ENCODE results near the gene CLDN7. TPM values are rescaled to one million over a fixed set of nuclear protein-coding genes. Genes with fewer than 3 reads are reported as not detected.

CLDN7 gene
- total RNA-seq, 2 experiments from 2014 or later, result 1.5 to 1.7 TPM

DNA sequence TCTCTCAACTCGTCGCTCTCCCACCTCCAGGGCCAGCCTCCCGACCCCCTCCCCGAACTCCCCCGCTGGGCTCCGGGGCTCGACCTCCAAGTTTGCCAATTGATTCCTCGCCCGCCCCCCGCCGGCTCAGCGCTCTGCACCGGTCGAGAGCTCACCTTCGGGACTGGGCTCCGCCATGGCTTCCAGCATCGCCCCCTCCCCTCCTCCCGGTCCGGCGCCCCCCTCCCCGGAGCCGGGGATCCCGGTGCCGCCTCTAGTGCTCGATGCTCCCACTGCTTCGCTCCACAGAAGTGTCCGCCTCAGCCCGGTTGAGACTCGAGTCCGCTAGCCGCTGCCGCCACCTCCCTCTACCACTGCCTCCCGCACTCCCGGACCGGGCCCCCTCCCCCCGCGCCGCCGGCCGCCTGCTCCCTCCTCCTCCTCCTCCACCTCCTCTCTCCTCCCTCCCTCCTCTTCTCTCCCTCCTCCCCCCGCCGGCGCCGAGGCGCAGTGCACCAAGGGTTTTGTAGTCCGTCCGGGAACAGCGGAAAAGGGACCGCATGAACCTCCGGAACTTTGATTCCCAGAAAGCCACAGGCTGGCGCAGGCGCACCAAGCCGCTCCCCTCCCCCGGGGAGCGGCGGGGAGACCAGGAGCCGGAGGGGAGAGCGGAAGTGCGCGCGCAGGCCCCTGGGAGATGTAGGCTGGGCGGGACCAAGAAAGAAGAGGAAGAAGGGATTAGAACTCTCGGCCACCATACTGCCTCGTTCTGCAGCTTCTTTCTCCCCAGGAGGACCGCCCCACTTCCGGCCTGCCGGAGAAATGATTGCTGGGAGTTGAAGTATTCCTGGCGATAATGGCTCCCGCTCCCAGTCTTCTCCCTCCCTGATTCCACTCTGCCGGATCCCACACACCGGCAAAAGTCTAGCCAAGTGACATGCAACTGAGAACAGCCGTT is 22.9 kb downstream of the CLDN7 start, which contains the start of gene PHF23:
PHF23 (minus strand) TSS at position 367 of the 937 bp plus-strand sequence; CDS start at position 189, 178 bp downstream.
- no peak for TF ChIP-seq CTCF (IDR thresholded peaks at IDR 0.05)
- DNase-seq (peak; percentile 98), ATAC-seq (peak; percentile 76)
- intact Hi-C loops (cut with micrococcal nuclease), result no loop called here
- Mint-ChIP-seq H3K4me1 (ENCODE audit: low read depth) (peaks cover 53% of the 10 kb centered on the region), H3K4me3 (peak within 1 kb of the TSS; percentile 96), H3K36me3 (ENCODE audit: low read depth) (peaks cover 34% of the 10 kb centered on the region), H3K27me3 (peaks cover 2% of the 10 kb centered on the region), H3K27ac (peak within 1 kb of the TSS; percentile 97), H3K9me3 (no peaks in the 10 kb centered on the region)
- POLR2A ChIA-PET, result interaction anchor here (0.7 to 15.6 kb wide), 9 partner anchors 10 to 447 kb away, joined by 3 to 261 read pairs (median 4); partner anchors contain the start of genes ACADVL, CTDNEP1, DLG4 and ELP5
- CTCF ChIA-PET, result interaction anchor here (2.5 to 7.2 kb wide), 2 partner anchors 10 to 19 kb away, joined by 7 to 41 read pairs; partner anchors contain the start of genes ACADVL and DLG4

DNA sequence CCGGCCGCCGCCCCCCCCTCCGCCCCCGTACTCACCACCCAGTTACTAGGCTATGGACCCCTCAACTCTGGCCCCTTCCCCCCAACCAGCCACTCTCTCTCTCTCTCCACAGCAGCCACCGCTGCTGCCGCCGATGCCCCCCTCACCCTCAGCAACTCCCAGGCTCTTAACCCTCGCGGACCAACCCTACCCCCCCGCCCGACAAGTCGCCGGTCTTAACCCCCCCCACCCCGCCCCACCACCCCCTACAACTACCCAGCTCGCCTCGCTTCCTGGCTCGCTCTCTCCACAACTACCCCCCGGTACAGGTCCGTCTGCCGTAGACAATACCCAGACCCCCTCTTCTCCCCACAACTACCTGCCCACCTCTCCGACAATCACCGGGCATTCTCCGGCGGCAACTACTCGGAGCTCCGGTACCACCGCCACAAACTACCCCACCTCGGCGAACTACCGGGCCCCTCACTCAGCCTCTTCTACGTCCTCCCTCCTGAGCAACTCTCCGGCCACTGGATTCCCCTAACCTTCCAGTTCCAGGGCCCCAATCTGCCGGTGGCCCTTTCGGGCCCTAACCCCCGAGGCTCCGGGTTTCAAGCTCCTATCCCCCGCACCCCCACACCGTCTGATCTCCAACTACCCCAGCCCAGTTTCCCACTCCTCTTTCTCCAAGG is 23.7 kb downstream of the CLDN7 start:
- Mint-ChIP-seq H3K4me3 (peak overlapping the region; percentile 96), H3K27ac (peak overlapping the region; percentile 97), H3K4me1 (ENCODE audit: low read depth) (peaks cover 53% of the 10 kb centered on the region), H3K36me3 (ENCODE audit: low read depth) (peaks cover 35% of the 10 kb centered on the region), H3K9me3 (no peaks in the 10 kb centered on the region), H3K27me3 (peaks cover 2% of the 10 kb centered on the region)
- DNase-seq (peak; percentile 48), ATAC-seq (no peak)
- TF ChIP-seq CTCF (IDR thresholded peaks at IDR 0.05), result no peak
- ChIA-PET CTCF (interaction anchor here (2.5 to 7.2 kb wide), 2 partner anchors 11 to 19 kb away, joined by 7 to 41 read pairs; partner anchors contain the start of genes ACADVL and DLG4), POLR2A (interaction anchor here (0.8 to 15.6 kb wide), 10 partner anchors 11 to 448 kb away, joined by 3 to 261 read pairs (median 4); partner anchors contain the start of genes ACADVL, CTDNEP1, DLG4 and ELP5)
- intact Hi-C loops (cut with micrococcal nuclease), result no loop called here

GRCh38 chr17:7237761-7238419 is 24.4 kb downstream of the CLDN7 start:
- Mint-ChIP-seq H3K27me3 (peaks cover 2% of the 10 kb centered on the region), H3K4me1 (ENCODE audit: low read depth) (peaks cover 53% of the 10 kb centered on the region), H3K27ac (peak overlapping the region; percentile 97), H3K36me3 (ENCODE audit: low read depth) (peaks cover 33% of the 10 kb centered on the region), H3K9me3 (no peaks in the 10 kb centered on the region), H3K4me3 (peak overlapping the region; percentile 96)
- POLR2A ChIA-PET, result interaction anchor here (0.7 to 15.6 kb wide), 12 partner anchors 8 to 450 kb away, joined by 3 to 261 read pairs (median 4); partner anchors contain the start of genes ACADVL, CTDNEP1, DLG4 and ELP5
- DNase-seq (peak; percentile 90), ATAC-seq (peak; percentile 32)
- CTCF ChIA-PET, result interaction anchor here (2.5 to 7.2 kb wide), 2 partner anchors 11 to 18 kb away, joined by 7 to 41 read pairs; partner anchors contain the start of genes ACADVL and DLG4
- no peak for TF ChIP-seq CTCF (IDR thresholded peaks at IDR 0.05)
- intact Hi-C loops (cut with micrococcal nuclease), result no loop called here

GRCh38 chr17:7237266-7237760 is 25.0 kb downstream of the CLDN7 start:
- no peak for TF ChIP-seq CTCF (IDR thresholded peaks at IDR 0.05)
- ATAC-seq, result no peak
- H3K27ac Mint-ChIP-seq, result peak overlapping the region; percentile 97
- H3K36me3 Mint-ChIP-seq (ENCODE audit: low read depth), result peaks cover 32% of the 10 kb centered on the region
- POLR2A ChIA-PET, result interaction anchor here (0.7 to 15.6 kb wide), 8 partner anchors 9 to 451 kb away, joined by 3 to 261 read pairs (median 4); partner anchors contain the start of genes ACADVL, CTDNEP1, DLG4 and ELP5
- H3K27me3 Mint-ChIP-seq, result peaks cover 2% of the 10 kb centered on the region
- no peak for DNase-seq
- CTCF ChIA-PET, result interaction anchor here (0.8 to 7.2 kb wide), 2 partner anchors 17 to 59 kb away, joined by 3 to 41 read pairs; partner anchors contain the start of genes ACADVL and DLG4
- intact Hi-C loops (cut with micrococcal nuclease), result no loop called here
- H3K4me1 Mint-ChIP-seq (ENCODE audit: low read depth), result peaks cover 56% of the 10 kb centered on the region
- no peaks in the 10 kb centered on the region for H3K9me3 Mint-ChIP-seq
- H3K4me3 Mint-ChIP-seq, result peak overlapping the region; percentile 96
